Activated naive CD8-positive, alpha-beta T cell treated with anti-CD3 and anti-CD28 coated beads, Interleukin-2, amount 50 U/mL, for 16 hours (primary cell): ENCODE data around the gene RABGAP1L.

Source experiments
- DNase-seq: peaks from one replicate; pipeline ENCODE4 v3.0.0-alpha.2; 2020; ENCODE audit warnings: low read depth, low spot score

RABGAP1L gene

DNA sequence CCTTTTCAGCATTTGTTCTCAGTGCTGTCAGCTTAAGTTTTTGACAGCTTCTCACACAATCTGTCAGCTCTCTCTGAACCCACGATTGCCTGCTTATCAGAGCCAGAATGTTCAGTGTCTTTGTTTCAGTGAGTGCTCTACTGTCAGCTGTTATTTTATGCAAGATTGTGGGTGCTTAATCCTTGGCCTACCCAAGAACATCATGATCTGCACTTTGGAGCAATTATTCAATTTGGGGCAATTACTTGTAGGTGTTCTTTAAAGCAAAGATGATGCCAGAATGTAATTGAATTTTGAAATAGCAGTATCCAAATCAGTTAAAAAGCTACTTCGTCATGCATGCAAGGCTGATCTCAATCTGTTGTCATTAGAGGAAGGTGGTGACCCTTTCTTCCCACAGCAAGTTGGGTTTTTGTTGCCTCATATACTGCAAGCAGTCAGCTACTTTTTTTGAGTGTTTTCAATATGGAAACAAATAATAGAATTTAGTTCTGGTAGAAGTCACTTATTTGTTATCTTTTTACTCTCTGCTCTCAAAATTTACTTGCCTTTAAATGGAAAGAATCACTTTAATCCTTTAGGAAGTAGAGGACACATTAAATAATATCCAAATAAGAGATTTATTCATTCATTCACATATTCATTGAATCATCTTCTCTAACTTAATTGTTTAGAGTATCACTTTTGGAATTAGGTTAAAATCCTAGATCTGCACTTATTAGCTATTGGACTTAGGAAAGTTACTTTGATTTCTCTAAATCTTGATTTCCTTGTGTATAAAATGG lies 586.9 kb downstream of the RABGAP1L start:
- DNase-seq: no peak

DNA sequence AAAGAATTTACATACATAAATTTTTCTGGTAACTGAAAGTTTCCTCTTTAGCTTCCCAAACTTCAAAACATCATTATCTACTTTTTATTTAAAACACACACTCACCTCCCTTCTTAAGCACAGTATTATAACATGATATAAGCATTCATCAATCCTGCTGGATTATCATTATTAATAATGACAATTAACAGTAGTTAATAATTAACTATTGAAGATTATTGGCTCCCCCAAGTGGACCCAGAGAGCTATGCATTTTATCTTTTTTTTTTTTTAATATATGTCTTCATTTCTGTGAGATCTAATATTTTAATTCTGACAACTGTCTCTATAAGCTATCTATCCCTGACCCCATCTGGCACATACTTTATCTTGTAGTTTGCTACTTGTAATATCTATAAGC lies 588.3 kb downstream of the RABGAP1L start:
- DNase-seq: no peak

GRCh38 chr1:174748586-174748985 lies 589.3 kb downstream of the RABGAP1L start:
- DNase-seq: no peak

- DNase-seq: no peak
These were observed 593.8 kb downstream of the RABGAP1L start for GRCh38 chr1:174753131-174753530.

- DNase-seq: no peak
These were observed 602.0 kb downstream of the RABGAP1L start for GRCh38 chr1:174761335-174761734.

DNA sequence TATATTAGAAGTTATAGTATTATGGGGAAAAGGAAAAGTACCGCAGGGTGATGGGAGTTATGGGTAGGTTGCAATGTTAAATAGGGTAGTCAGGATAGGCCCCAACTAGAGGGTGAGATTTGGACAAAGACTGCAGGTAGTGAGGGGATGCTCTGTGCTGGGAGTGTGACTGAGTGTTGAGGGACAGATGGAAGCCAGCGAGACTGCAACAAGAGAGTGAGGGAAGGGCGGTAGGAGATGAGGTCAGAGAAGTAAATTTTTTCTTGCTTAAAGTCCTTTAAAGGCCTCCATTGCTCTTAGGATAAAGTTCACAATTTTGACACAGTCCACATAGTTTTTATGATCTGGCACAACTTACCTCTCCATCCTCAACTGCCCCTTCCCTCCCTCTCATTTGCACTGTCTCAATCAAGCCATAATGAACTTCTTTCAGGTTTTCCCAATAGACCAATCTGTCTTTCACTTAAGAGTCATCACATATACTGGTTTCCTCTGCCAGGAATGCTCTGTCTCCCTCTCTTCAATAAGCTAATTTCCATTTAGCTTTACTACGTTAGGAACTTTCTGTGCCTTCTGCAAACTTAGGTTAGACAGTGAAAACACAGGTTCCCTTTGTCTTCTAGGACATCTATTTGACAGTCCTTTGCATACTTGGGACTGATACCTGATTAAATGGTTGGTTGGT lies 602.7 kb downstream of the RABGAP1L start:
- no peak for DNase-seq

GRCh38 chr1:174764191-174764590 lies 604.9 kb downstream of the RABGAP1L start:
- no peak for DNase-seq

GRCh38 chr1:174766727-174767126 lies 607.4 kb downstream of the RABGAP1L start:
- DNase-seq: no peak

DNA sequence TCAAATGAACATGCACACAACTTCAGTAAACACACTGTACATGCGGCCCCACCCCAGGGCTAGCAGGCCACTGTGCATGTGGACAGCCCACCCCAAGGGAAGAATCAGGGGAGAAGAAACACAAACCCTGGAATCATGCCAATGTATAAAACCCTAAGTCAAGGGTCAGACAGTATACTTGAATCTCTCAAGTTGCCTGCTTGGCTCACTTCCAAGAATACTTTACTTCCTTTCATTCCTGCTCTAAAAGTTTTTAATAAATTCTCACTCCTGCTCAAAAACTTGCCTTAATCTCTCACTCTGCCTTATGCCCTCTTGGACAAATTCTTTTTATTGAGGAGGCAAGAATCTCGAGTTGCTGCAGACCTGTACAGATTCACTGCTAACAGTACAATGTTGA lies 609.2 kb downstream of the RABGAP1L start:
- no peak for DNase-seq

GRCh38 chr1:174768949-174769348 lies 609.6 kb downstream of the RABGAP1L start:
- DNase-seq: no peak

DNA sequence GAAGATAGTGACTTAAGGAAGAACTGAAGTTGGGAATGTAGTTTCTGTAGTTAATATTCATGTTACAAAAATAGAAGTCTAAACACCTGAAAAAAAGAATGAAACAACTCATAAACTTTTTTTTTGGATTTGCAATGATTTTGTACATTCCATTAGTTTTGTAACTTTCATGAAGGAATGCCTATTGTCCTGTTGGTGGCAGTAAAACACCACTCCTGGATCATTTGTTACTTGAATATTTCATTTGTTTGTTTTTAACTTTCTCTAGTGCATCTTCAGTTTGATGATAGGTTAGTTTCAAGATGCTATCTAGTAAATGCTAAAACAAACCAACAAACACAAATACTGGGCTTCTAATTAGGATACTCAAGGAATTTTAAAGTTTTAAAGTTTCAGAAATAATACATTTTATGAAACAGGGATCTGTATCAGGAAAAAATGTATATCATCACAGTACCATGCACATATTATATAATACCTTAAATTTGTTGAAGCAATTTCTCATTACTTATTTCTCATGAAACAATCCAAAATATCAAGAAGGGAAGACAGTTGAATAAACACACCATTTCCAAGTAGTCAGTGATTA lies 610.7 kb downstream of the RABGAP1L start:
- DNase-seq: no peak

DNA sequence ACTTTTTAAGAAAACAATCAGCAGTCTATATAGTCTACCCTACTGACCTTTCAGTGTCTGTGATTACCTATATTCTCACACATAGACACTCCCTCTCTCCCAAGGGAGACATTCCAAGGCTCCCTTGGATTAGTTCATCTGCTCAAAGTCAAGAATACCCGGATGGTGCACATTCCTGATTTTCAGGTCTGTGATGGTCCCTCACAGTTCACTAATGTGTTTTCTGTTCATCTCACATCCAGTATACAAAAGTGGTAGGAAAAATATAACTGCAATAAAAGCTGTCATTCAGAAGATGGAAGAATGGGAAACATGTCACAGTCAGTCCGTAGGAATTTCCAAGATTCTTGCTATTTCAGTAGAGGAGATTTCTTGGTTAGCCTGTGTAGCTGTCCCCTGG lies 616.3 kb downstream of the RABGAP1L start:
- no peak for DNase-seq

- DNase-seq: no peak
These were observed 617.9 kb downstream of the RABGAP1L start for GRCh38 chr1:174777262-174777661.

DNA sequence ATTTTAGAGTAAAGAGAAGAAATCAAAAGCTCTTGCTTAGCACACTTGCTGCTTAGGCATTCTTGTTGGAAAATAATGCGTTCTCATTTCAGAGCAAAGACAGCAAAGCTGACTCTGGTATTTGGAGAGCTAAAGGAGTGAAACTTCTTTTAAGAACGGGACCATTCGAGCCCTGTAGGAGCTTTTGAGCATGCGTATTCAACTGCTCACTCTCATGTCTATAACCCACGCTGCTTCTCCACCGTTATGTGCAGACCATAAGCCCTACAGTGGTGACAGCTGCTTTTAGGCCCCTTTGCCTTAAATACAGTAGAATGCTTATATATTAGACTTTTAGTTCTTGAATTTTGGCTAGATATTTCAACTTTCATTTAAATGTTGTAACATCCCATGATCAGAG lies 626.2 kb downstream of the RABGAP1L start:
- no peak for DNase-seq

- no peak for DNase-seq
These were observed 627.0 kb downstream of the RABGAP1L start for GRCh38 chr1:174786358-174786757.

- DNase-seq: no peak
These were observed 627.4 kb downstream of the RABGAP1L start for GRCh38 chr1:174786760-174787159.

GRCh38 chr1:174788981-174789380 lies 629.7 kb downstream of the RABGAP1L start:
- DNase-seq: no peak

- DNase-seq: no peak
These were observed 630.1 kb downstream of the RABGAP1L start for GRCh38 chr1:174789399-174789798.

GRCh38 chr1:174791863-174792262 lies 632.5 kb downstream of the RABGAP1L start:
- no peak for DNase-seq

- no peak for DNase-seq
These were observed 635.5 kb downstream of the RABGAP1L start for GRCh38 chr1:174794861-174795260.

DNA sequence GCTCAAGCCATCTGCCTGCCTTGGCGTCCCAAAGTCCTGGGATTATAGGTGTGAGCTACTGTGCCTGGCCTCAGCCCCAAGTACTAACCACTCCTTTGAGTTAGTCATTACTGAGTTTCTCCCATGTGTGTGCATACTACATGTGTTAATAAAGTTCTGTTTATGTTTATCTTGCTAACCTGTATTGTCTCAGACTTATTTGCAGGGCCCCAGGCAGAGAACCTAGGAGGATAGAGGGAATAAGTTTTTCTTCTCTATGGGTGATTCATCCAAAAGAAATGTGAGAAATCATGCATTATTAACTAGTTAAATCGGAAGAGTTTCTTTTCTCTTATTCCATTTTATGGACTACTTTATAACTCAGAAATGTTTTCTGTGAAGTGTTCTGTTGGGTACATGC lies 636.5 kb downstream of the RABGAP1L start:
- no peak for DNase-seq

DNA sequence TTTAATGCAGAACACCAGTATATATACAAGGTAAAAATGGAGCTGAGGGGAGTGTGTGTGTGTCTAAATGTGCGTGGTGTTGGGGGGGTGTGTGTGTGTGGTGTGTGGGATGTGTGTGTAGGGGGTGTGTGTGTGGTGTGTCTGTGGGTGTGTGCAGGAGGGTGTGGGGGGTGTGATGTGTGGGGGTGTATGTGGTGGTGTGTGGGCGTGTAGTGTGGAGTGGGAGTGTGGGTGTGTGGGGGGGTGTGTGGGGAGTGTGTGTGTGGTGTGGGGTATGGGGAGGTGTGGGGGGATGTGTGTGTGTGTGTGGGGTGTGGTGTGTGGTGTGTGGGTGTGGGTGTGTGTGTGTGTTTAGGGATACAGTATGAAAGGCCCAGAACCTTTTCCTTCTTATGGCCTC lies 638.1 kb downstream of the RABGAP1L start:
- DNase-seq: no peak

DNA sequence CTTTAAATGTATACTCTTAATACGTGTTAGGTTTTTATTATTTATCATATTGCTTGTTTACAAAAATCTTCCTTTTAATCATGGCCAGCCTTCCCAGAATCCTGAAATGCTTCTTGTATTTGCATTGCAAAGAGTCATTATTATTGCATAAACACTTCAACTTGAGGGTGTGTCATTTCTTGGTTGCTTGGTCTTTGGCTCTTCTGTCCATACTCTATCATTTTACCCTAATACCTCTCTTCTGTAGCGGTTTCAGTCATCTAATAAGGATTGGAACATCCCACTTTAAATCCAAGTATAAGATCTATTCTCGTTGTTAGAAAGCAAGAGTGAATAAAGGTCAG lies 639.8 kb downstream of the RABGAP1L start:
- DNase-seq: no peak
